ENCODE measurements around the gene SIPA1L3.

GRCh38 chr19:38133319-38133718, 226.3 kb downstream of the SIPA1L3 start:
- TF ChIP-seq POLR2A (IDR thresholded peaks at IDR 0.05; ENCODE audit: low read depth, low read length): no peak
- TF ChIP-seq BCLAF1 (IDR thresholded peaks at IDR 0.05): no peak
- TF ChIP-seq, protein P1, sequence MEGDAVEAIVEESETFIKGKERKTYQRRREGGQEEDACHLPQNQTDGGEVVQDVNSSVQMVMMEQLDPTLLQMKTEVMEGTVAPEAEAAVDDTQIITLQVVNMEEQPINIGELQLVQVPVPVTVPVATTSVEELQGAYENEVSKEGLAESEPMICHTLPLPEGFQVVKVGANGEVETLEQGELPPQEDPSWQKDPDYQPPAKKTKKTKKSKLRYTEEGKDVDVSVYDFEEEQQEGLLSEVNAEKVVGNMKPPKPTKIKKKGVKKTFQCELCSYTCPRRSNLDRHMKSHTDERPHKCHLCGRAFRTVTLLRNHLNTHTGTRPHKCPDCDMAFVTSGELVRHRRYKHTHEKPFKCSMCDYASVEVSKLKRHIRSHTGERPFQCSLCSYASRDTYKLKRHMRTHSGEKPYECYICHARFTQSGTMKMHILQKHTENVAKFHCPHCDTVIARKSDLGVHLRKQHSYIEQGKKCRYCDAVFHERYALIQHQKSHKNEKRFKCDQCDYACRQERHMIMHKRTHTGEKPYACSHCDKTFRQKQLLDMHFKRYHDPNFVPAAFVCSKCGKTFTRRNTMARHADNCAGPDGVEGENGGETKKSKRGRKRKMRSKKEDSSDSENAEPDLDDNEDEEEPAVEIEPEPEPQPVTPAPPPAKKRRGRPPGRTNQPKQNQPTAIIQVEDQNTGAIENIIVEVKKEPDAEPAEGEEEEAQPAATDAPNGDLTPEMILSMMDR (IDR thresholded peaks at IDR 0.05 in 2 of 3, conservative IDR thresholded peaks at IDR 0.05 in 1 of 3; ENCODE audit: control insufficient read depth in 2 of 3, extremely low read depth in 1 of 3, insufficient read depth in 1 of 3, low read depth in 3 of 3, low read length in 3 of 3): no peak
- TF ChIP-seq POLR2AphosphoS5 (IDR thresholded peaks at IDR 0.05; ENCODE audit: low read length): no peak
- TF ChIP-seq NRF1 (conservative IDR thresholded peaks at IDR 0.05; ENCODE audit: low read depth, low read length): no peak
- no peak for TF ChIP-seq USF2 (IDR thresholded peaks at IDR 0.05; ENCODE audit: borderline replicate concordance, low read depth, low read length)
- no peak for TF ChIP-seq RBBP5 (conservative IDR thresholded peaks at IDR 0.05)
- no peak for TF ChIP-seq E2F4 (IDR thresholded peaks at IDR 0.05; ENCODE audit: low read depth, low read length)
- TF ChIP-seq IRF3 (IDR thresholded peaks at IDR 0.05): no peak
- TF ChIP-seq YY1 (IDR thresholded peaks at IDR 0.05; ENCODE audit: low read depth, low read length): no peak

All from GM12878 (cell line).